HTERT RPE-1 (cell line): ENCODE data around the gene SLC16A13.

Source experiments
- in situ Hi-C: fragments of 300-500 bp; cut with MboI; formaldehyde crosslinking; loops from 4 replicates; pipeline ENCODE4 v1.14.3; 2020; ENCODE audit warnings: low sequenced_read_pairs

Gene SLC16A13

DNA sequence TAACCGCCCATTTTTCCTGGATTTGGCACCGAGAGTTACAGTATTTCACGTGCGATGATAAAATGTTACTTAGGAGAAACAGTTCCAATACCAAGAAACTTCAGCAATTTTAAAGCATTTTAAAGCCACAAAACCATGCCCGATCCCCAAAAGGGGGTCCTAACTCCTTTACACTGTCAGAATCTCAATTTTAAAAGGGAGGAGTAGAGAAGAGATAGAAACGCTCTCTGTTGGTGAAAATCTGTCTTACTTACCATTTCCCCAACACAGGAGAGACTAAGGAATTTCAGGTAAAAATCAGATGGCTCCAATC lies 23.9 kb upstream of the SLC16A13 start:
- in situ Hi-C loops = no loop called here

DNA sequence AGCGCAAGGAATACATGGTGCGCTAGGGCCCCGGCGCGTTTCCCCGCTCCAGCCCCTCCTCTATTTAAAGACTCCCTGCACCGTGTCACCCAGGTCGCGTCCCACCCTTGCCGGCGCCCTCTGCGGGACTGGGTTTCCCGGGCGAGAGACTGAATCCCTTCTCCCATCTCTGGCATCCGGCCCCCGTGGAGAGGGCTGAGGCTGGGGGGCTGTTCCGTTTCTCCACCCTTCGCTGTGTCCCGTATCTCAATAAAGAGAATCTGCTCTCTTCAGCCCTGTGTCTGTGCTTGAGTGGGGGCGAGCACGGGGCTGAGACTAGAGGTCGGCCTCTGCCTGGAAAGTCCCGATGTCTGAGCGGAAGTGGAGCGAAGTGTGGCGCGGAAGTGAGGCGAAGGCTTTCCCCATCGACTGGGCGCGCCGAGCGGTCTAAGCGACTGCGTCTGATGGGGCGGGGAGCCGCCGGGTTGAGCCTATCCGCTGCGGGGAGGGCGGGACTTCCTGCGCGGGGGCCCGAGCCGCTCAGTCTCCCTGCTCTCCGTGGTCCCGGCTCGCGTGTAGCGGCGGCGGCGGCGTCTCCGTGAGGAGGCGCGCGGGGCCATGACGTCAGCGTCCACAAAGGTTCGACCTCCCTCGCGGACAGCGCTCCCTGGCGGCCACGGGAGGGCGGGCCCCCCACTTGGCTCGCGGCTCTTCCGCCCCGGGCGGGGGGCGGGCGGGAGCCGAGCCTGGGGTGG lies 21.4 kb upstream of the SLC16A13 start:
- in situ Hi-C loops = no loop called here

DNA sequence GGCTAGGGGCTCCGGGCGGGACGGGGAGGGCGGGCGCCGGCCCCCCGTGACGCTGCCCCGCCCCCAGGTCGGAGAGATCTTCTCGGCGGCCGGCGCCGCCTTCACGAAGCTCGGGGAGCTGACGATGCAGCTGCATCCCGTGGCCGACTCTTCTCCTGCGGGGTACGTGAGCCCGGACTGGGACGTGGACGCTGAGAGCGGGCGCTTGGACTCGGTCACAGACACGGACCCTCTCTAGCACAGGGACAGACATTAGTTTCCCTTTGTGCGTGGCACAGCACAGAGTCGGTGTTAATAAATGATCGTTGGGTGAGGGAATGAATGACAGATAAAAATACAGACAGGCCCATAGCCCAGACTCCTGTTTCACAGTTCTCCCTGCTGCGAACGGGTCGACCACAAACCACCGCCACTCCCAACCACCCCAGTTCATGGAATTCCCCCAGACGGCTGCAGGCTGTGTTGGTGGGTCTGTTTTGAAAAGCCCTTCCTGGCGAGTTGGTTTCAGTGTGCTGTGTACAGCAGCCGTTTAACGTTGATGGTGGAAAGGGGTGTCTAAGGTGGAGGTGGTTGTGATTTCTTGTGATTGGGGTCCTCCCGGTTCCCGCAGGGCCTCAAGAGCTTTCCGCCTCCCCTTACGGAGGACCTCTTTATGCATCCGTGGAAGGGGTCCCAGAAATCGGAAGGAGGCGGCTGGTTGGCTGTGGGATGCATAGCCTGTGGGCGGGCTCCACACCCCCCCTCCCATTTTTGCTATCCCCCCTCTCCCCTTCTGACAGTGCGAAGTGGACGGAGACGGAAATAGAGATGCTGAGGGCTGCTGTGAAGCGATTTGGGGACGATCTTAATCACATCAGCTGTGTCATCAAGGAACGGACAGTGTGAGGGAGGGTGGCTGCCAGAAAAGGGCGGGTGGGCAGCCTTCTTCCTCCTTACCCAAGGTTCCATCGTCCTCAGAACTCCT lies 20.5 kb upstream of the SLC16A13 start:
- in situ Hi-C loops = no loop called here

DNA sequence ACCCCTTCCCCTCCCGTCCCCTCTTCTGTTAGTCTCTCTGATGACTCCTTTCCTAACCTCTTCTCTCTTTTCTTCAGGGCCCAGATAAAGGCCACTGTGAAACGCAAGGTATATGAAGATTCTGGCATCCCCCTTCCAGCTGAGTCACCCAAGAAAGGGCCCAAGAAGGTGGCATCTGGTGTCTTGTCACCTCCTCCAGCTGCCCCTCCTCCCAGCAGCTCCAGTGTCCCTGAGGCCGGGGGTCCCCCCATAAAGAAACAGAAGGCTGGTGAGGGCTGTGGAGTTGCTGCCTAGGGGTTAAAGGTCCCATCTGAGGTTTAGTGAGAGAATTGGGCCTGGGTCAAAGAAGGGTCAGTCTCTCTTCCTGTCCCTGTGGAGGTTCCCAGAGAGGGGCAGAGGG lies 19.4 kb upstream of the SLC16A13 start:
- in situ Hi-C loops = no loop called here

DNA sequence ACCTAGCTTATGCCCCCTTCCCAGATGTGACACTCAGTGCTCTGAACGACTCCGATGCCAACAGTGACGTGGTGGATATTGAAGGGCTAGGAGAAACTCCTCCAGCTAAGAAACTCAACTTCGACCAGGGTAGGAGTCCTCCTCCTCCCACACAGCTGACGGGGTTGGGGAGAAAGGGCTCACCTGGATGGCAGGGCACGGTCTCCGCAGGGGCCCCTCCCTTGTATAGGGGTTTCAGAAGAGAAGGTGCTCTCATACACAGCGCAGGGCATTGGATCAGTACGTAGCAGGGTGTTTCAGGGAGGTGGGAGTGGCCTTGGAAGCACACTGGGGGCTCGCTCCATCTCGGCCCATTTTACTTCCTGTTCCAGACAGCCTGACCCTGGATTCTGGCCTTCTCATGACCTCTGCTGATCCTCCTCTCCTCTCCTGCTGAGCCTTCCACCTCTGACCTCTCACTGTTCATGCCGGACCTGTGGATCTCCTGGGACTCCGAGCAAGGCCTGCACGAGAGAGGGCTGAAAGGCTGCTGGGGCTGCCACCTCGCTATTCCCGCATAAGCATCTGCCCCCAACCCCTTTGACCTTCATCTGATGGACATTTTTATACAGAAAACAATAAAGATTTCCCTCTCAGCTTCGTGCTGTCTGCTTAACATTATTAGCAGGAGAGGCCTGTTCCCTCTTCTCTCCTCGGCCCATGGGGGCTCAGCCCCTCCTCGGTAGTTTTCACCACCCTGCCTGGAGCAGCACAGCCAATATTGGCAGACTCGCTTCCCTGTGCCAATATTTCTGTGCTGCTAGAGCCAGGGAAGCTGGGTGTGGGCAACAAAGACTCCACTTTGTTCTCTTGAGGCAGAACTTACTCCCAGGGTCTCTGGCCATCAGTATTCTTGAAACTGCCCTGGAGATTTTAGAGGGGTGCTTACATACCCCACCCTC lies 18.7 kb upstream of the SLC16A13 start:
- in situ Hi-C loops = no loop called here

DNA sequence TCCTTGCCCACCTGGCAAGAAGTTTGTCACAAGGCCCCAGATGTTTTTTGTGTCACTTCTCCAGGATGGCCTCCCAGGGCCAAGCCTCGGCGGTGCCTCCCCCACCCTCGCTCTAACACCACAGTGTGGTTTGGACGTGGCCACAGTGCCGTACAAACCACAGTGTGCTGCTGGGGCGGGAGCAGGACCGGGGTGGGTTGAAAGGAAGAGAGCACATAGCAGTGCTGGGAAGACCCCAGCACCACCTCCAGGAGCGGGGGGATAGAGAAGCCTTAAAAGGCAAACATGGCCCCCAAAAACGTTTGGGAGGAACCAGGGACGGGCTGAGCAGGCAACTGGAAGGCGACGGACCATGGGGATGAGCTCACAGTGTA lies 18.0 kb upstream of the SLC16A13 start:
- in situ Hi-C loops = no loop called here

DNA sequence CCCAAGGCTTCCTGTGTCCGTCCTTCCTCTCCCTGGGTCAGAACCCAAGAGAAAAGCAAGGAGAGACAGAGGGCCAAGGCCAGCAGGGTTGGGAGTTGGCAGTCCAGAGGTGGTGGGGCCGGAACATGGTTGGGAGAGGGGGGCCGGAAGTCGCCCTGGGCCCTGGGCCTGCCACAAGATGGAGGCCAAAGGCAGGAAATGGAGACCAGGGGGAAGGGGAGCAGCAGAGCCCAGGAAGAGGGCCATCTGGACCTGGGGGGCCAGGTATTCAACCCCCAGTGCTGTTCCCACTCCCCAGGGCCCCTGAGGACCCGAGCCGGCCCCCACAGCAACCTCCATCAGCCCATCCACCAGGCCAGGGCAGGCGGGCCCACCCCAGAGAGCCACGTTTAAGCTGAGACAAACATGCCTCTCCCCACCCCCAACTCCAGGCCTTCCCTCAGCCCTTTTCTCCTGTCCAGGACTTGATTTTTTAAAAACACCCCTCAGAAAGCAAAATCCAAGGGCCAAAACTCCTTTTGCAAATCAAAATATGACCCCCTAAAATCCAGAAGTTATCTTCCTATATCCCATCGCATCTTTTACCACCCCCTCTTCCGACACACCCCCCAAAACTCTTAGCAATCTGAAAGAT lies 17.4 kb upstream of the SLC16A13 start:
- in situ Hi-C loops = no loop called here

DNA sequence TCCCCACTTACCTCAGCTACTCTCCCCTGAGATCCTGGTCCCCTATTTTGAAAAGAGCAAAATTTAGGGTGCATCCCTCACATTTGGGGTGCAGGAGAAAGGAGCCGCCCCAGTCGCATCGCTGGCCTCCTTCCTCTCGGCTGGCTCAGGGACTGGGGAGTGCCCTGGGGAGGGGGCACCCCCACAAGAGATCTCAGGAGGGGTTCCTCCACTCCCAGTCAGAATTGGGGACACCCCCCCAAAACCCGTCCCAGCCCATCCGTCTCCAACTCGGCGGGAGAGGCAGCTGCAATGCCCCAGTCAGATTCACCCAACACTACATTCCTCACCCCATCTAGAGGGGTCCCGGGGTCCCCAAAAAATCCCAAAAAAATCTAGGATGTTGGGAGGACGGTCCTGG lies 16.4 kb upstream of the SLC16A13 start:
- in situ Hi-C loops = no loop called here

DNA sequence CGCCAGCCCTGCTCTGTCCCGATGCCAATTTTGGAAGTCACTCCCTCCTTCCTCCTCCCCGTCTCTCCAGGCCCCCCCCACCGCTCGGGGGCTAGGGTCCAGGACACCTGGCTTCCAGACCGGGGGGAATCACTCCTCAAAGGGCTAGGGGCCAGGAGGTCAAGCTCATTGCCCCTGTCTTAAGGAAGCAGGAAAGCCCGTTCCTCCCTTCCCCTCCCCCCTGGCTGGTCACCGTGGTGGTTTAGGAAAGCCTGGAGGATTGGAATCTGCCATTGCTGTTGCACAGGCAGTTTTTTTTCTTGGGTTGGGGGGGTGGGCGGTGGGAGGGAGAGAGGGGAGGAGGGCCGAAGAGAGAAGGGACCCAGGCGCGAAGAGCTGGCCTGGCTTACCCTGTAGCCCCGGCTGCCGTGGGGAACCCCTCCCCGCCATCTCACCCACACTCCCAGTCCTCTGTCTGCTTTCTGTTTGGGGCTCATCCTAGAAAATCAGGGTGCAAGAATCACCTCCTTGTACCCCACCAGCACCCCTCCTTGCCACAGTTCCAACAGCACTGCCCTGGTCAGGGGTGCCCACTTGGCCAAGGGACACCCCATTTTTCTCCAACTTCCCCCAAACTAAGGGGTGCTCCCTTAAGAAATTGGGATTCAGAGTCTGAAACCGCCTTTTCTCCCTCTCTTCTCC lies 15.8 kb upstream of the SLC16A13 start:
- in situ Hi-C loops = no loop called here

DNA sequence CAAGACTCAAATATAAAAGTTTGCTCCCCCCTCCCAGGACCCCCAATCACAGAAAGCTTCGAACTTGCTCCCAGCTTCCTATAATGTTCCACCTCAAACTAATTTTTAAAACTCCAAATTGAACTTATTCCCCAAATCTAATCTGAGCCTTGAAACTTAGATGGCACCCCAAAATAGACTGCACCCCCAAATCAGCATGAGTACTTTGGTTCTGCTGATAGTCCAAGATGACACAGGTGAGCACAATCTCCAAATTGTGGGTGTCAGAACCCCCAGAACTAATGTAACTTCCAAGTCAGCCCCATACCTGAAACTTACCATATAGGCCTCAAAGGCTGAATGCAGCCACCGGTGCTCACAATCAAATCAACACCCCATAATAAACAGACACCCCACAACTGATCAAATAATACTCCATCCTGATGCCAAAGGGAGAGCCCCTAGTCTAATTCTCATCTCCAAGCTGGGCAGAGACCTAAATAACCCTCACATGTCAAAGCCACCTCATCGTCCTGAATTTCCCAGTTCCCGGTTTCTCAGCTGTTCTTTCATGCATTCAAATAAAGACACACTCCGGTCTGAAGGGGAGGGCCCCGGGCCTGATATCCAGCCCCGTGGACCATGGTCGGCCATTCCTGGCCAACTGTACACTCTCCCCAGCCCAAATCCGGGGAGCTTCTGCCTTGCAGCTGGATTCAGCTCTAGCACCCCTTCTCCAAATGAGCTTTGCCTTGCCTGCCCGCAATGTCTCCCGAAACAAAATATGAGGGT lies 14.7 kb upstream of the SLC16A13 start:
- in situ Hi-C loops = no loop called here

DNA sequence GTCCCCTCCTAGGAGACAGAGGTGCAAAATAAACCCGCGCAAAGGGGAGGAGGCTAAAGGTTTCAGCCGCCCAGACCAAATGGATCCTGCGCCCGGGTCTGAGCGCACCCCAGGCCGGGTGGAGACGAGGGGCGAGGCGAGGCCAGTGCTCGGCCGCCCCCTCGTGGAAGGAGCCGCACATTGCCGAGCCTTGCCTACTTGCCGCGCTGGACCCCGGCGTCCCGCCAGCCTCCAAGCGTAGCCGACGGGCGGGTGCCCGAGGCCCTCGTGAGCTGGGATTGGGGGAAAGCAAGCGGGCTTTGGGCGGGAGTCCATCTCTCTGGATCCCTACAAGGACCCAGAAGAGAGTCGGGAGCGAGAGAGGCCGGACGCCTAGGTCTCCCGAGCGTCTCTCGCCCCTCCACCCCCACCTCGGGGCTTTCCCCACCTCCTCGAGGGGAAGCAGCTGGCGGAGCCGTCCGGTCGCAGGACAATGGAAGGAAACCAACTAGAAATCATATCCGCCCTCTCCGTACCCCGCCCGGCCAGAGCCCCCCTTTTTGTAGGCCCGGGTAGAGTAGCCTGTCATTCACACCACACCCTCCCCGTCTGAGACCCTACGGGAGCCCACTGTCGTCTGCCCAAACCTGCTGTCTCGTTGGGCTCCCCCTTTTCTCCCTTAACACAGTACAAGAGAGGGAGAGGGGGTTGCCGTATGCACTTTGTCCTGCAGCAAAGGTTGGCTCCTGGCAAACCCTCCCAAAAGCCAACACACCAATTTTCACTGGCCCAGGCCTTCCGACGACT lies 13.6 kb upstream of the SLC16A13 start:
- in situ Hi-C loops = no loop called here

DNA sequence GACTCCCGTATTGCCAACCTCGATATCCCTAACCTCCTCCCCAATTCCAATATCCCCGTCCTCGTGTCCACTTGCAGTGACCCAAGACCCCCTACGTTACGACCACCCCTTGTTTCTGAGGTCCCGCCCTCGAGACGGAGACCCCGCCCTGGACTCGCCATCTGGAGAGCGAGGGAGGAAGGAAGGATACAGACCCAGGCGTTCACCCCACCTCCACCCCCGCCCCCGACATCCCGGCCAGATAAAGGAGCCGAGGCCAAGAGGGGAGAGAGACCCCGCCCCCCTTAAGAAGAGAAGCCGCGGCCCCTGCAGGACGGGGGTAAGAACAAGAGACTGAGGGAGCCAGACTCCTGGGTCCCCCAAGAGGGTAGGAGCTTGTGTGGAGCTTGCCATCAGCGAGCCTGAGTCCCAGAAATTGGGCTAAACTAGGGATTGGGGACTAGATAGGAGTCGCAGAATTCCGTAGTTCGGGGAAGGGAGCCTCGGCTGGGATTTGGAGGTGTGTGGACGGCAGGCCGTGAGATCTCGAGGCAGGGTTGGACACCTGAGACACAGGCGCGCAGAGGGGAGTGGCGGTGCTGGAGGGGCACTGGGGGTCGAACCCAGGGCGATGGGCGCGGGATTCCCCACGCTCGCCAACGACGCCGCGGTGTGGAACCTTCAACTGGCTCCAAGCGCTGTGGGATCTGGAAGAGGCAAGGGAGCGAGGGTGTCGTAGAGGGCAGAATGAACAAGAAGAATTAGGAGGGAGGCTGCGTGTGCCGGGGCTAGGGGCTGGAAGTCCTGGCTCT lies 12.8 kb upstream of the SLC16A13 start, which contains the start of gene BCL6B:
Gene BCL6B (plus strand): TSS at position 270 of the 791 bp plus-strand sequence. CDS start 622 bp downstream, outside the sequence.
- in situ Hi-C loops = no loop called here

DNA sequence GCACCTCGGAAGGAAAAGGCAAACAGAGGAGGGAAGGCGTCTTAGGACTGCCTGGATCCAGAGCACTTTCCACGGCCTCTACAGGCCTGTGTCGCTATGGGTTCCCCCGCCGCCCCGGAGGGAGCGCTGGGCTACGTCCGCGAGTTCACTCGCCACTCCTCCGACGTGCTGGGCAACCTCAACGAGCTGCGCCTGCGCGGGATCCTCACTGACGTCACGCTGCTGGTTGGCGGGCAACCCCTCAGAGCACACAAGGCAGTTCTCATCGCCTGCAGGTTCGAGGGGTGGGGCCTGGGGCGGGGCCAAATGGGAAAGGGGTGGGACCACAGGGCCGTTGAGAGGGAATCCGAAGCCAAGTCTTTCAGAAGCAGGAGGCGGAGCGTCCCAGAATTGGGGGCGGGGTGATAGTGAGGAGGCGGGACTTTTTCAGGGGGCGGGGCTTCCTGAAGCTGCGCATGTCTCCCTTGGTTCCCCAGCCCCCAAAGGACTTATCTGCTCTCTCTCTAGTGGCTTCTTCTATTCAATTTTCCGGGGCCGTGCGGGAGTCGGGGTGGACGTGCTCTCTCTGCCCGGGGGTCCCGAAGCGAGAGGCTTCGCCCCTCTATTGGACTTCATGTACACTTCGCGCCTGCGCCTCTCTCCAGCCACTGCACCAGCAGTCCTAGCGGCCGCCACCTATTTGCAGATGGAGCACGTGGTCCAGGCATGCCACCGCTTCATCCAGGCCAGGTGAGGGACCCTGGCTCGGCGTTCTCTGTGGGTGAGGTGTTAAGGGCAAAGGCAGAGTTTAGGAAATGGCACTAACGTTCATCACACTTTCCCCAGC lies 12.0 kb upstream of the SLC16A13 start:
- in situ Hi-C loops = no loop called here

DNA sequence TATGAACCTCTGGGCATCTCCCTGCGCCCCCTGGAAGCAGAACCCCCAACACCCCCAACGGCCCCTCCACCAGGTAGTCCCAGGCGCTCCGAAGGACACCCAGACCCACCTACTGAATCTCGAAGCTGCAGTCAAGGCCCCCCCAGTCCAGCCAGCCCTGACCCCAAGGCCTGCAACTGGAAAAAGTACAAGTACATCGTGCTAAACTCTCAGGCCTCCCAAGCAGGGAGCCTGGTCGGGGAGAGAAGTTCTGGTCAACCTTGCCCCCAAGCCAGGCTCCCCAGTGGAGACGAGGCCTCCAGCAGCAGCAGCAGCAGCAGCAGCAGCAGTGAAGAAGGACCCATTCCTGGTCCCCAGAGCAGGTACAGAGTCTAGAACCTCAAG lies 11.4 kb upstream of the SLC16A13 start:
- in situ Hi-C loops = no loop called here

DNA sequence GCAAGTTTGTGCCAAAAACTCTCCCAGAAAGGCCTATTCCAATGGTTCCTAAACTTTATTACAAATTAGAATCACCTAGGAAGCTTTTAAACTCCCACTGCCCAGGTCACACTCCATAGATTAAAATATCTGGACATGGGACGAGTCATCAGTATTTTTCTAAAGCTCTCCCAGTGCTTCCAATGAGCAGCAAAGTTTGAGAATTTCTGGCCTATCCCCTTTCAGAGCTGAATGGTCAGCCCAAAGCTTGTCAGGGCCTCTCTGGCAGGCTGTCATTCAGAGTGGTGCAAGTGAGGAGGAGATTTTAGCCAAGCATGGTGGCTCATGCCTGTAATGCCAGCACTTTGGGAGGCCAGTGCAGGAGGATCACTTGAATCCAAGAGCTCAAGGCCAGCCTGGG lies 10.6 kb upstream of the SLC16A13 start:
- in situ Hi-C loops = no loop called here

DNA sequence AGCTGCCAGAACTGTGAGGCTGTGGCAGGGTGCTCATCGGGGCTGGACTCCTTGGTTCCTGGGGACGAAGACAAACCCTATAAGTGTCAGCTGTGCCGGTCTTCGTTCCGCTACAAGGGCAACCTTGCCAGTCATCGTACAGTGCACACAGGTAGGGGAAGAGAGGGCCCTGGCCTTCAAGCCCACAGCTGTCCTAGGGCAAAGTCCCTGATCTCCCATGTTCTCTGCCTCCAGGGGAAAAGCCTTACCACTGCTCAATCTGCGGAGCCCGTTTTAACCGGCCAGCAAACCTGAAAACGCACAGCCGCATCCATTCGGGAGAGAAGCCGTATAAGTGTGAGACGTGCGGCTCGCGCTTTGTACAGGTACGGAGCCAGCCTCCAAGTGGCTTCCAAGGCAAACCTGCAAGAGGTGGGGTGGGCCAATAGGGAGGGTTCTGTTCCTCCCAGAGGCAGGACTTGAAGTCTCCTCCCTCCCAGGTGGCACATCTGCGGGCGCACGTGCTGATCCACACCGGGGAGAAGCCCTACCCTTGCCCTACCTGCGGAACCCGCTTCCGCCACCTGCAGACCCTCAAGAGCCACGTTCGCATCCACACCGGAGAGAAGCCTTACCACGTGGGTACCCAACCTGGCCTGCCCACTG lies 9.2 kb upstream of the SLC16A13 start:
- in situ Hi-C loops = no loop called here
